ENCODE results near the gene DIP2C.

DNA sequence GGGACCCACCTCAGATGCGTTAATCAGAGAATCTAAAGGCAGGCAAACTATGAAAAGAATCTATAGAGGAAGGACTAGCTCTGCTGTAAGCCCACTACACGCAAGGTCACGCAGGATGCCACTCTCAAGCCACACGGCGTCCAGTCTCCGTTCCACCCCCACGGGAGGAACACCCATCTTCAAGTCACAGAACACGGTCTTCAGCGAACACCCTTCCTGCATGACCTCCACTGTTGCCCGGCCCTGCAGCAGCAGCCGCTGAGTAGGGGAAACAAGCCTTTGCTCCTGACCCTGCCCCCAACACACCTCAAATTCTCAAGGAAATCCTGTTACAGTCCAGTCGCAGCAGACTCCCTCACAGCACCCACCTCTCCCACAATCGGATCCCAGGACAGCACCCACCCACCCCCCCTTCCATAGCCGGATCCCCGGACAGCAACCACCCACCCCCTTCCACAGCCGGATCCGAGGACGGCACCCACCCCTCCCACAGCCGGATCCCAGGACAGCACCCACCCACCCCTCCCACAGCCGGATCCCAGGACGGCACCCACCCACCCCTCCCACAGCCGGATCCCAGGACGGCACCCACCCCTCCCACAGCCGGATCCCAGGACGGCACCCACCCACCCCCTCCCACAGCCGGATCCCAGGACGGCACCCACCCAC is 133.7 kb downstream of the DIP2C start:
- TF ChIP-seq CTCF (conservative IDR thresholded peaks at IDR 0.05; ENCODE audit: low read length) = no peak
- TF ChIP-seq EZH2phosphoT487 (IDR thresholded peaks at IDR 0.05; ENCODE audit: borderline replicate concordance) = no peak

Measured in Loucy (cell line).